ENCODE results near the gene DYNLRB1. TPM values are rescaled to one million over a fixed set of nuclear protein-coding genes. Genes with fewer than 3 reads are reported as not detected.
A peak's percentile ranks its signal among the peaks of the same experiment; 100 is the strongest.
"Not testable (repeated sequence)": the region's sequence is repeated elsewhere in the genome, so short reads cannot be mapped to it uniquely, and the experiment has no call there.

DYNLRB1 gene
- total RNA-seq, 2 experiments from 2014 or later: 88.5 to 93.6 TPM

GRCh38 chr20:34493646-34494045 lies 22.6 kb upstream of the DYNLRB1 start:
- peaks cover 57% of the 10 kb centered on the region for H3K36me3 Mint-ChIP-seq
- H3K27ac Mint-ChIP-seq: no peak overlapping the region
- H3K9me3 Mint-ChIP-seq (ENCODE audit: low read depth): peaks cover 2% of the 10 kb centered on the region

GRCh38 chr20:34495307-34495706 lies 20.9 kb upstream of the DYNLRB1 start:
- CTCF ChIA-PET: no interaction called here
- Mint-ChIP-seq H3K27ac (no peak overlapping the region), H3K9me3 (ENCODE audit: low read depth) (peaks cover 8% of the 10 kb centered on the region), H3K27me3 (no peaks in the 10 kb centered on the region), H3K36me3 (peaks cover 56% of the 10 kb centered on the region), H3K4me3 (no peak overlapping the region), H3K4me1 (peaks cover 10% of the 10 kb centered on the region)
- DNase-seq (no peak), ATAC-seq (no peak)

More at GRCh38 chr20:34493646-34494045, 22.6 kb upstream of the DYNLRB1 start:
- ATAC-seq (no peak), DNase-seq (no peak)
- CTCF ChIA-PET: interaction anchor here (2.7 kb wide), 1 partner anchor 181 kb away, joined by 13 read pairs; no protein-coding TSS in a partner anchor
- H3K27me3 Mint-ChIP-seq: no peaks in the 10 kb centered on the region
- no peak overlapping the region for H3K4me3 Mint-ChIP-seq
- H3K4me1 Mint-ChIP-seq: peaks cover 10% of the 10 kb centered on the region

GRCh38 chr20:34495916-34496315 lies 20.3 kb upstream of the DYNLRB1 start:
- Mint-ChIP-seq H3K27ac (no peak overlapping the region), H3K4me1 (peaks cover 11% of the 10 kb centered on the region), H3K27me3 (no peaks in the 10 kb centered on the region), H3K36me3 (peaks cover 57% of the 10 kb centered on the region), H3K9me3 (ENCODE audit: low read depth) (peaks cover 12% of the 10 kb centered on the region), H3K4me3 (no peak overlapping the region)
- CTCF ChIA-PET: no interaction called here
- ATAC-seq (no peak), DNase-seq (no peak)

- H3K27ac Mint-ChIP-seq, H3K27me3 Mint-ChIP-seq, ATAC-seq, H3K4me3 Mint-ChIP-seq, DNase-seq, H3K4me1 Mint-ChIP-seq: not testable (repeated sequence)
- CTCF ChIA-PET: interaction anchor here (1.2 kb wide), 1 partner anchor 25 kb away, joined by 5 read pairs; no protein-coding TSS in a partner anchor
- H3K9me3 Mint-ChIP-seq (ENCODE audit: low read depth): peaks cover 12% of the 10 kb centered on the region
- H3K36me3 Mint-ChIP-seq: peaks cover 59% of the 10 kb centered on the region
These were observed 18.6 kb upstream of the DYNLRB1 start for GRCh38 chr20:34497596-34497995.

GRCh38 chr20:34500823-34501222 lies 15.4 kb upstream of the DYNLRB1 start:
- H3K4me1 Mint-ChIP-seq: peaks cover 9% of the 10 kb centered on the region

GRCh38 chr20:34506480-34506879 lies 9.7 kb upstream of the DYNLRB1 start:
- H3K27ac Mint-ChIP-seq: no peak overlapping the region
- no peaks in the 10 kb centered on the region for H3K27me3 Mint-ChIP-seq
- ATAC-seq (no peak), DNase-seq (no peak)
- no peaks in the 10 kb centered on the region for H3K9me3 Mint-ChIP-seq (ENCODE audit: low read depth)
- H3K36me3 Mint-ChIP-seq: peaks cover 21% of the 10 kb centered on the region
- no peak overlapping the region for H3K4me3 Mint-ChIP-seq
- H3K4me1 Mint-ChIP-seq: peaks cover 3% of the 10 kb centered on the region
- CTCF ChIA-PET: no interaction called here

More at GRCh38 chr20:34500823-34501222, 15.4 kb upstream of the DYNLRB1 start:
- CTCF ChIA-PET: no interaction called here
- no peak overlapping the region for H3K4me3 Mint-ChIP-seq
- H3K27ac Mint-ChIP-seq: no peak overlapping the region
- H3K36me3 Mint-ChIP-seq: peaks cover 54% of the 10 kb centered on the region
- DNase-seq (no peak), ATAC-seq (no peak)
- peaks cover 12% of the 10 kb centered on the region for H3K9me3 Mint-ChIP-seq (ENCODE audit: low read depth)
- H3K27me3 Mint-ChIP-seq: no peaks in the 10 kb centered on the region

GRCh38 chr20:34507702-34508413 lies 8.4 kb upstream of the DYNLRB1 start:
- CTCF ChIA-PET: no interaction called here
- ATAC-seq: no peak
- H3K27me3 Mint-ChIP-seq: no peaks in the 10 kb centered on the region
- peaks cover 3% of the 10 kb centered on the region for H3K4me1 Mint-ChIP-seq
- DNase-seq: no peak
- H3K4me3 Mint-ChIP-seq: no peak overlapping the region
- peaks cover 17% of the 10 kb centered on the region for H3K36me3 Mint-ChIP-seq
- H3K27ac Mint-ChIP-seq: no peak overlapping the region
- H3K9me3 Mint-ChIP-seq (ENCODE audit: low read depth): no peaks in the 10 kb centered on the region

- Mint-ChIP-seq H3K27me3 (no peaks in the 10 kb centered on the region), H3K36me3 (peaks cover 12% of the 10 kb centered on the region), H3K4me3 (no peak overlapping the region), H3K9me3 (ENCODE audit: low read depth) (no peaks in the 10 kb centered on the region), H3K27ac (no peak overlapping the region), H3K4me1 (peaks cover 15% of the 10 kb centered on the region)
- CTCF ChIA-PET: no interaction called here
- DNase-seq: no peak
- no peak for ATAC-seq
These were observed 5.6 kb upstream of the DYNLRB1 start for GRCh38 chr20:34510575-34510974.

GRCh38 chr20:34511891-34512265 lies 4.3 kb upstream of the DYNLRB1 start:
- no peak for DNase-seq
- Mint-ChIP-seq H3K36me3 (peaks cover 10% of the 10 kb centered on the region), H3K27me3 (no peaks in the 10 kb centered on the region), H3K27ac (no peak overlapping the region), H3K4me1 (peaks cover 15% of the 10 kb centered on the region), H3K4me3 (no peak overlapping the region), H3K9me3 (ENCODE audit: low read depth) (no peaks in the 10 kb centered on the region)
- CTCF ChIA-PET: interaction anchor here (0.8 to 1.6 kb wide), 5 partner anchors 11 to 258 kb away, joined by 3 to 7 read pairs (median 3); no protein-coding TSS in a partner anchor
- no peak for ATAC-seq

GRCh38 chr20:34512266-34512954 lies 3.8 kb upstream of the DYNLRB1 start:
- Mint-ChIP-seq H3K36me3 (peaks cover 10% of the 10 kb centered on the region), H3K9me3 (ENCODE audit: low read depth) (no peaks in the 10 kb centered on the region), H3K4me3 (no peak overlapping the region), H3K27me3 (no peaks in the 10 kb centered on the region), H3K4me1 (peaks cover 15% of the 10 kb centered on the region), H3K27ac (no peak overlapping the region)
- no peak for DNase-seq
- no peak for ATAC-seq
- CTCF ChIA-PET: interaction anchor here (0.8 to 1.6 kb wide), 5 partner anchors 11 to 257 kb away, joined by 3 to 7 read pairs (median 3); no protein-coding TSS in a partner anchor

GRCh38 chr20:34512955-34513419 lies 3.2 kb upstream of the DYNLRB1 start:
- ATAC-seq (no peak), DNase-seq (no peak)
- Mint-ChIP-seq H3K9me3 (ENCODE audit: low read depth) (no peaks in the 10 kb centered on the region), H3K27me3 (no peaks in the 10 kb centered on the region), H3K4me1 (peaks cover 19% of the 10 kb centered on the region), H3K36me3 (peaks cover 5% of the 10 kb centered on the region), H3K27ac (no peak overlapping the region), H3K4me3 (no peak overlapping the region)
- CTCF ChIA-PET: interaction anchor here (0.8 to 1.6 kb wide), 4 partner anchors 10 to 257 kb away, joined by 3 to 7 read pairs (median 4); no protein-coding TSS in a partner anchor

- not testable (repeated sequence) for H3K27ac Mint-ChIP-seq, H3K4me3 Mint-ChIP-seq
- CTCF ChIA-PET: interaction anchor here (0.8 to 7.7 kb wide), 3 partner anchors 73 to 211 kb away, joined by 3 to 110 read pairs (median 4); partner anchors contain the start of gene AHCY
These were observed 2.2 kb upstream of the DYNLRB1 start for GRCh38 chr20:34514034-34514433.

GRCh38 chr20:34514897-34515483 lies 1.2 kb upstream of the DYNLRB1 start:
- Mint-ChIP-seq H3K9me3 (ENCODE audit: low read depth) (no peaks in the 10 kb centered on the region), H3K4me1 (peaks cover 26% of the 10 kb centered on the region), H3K36me3 (peaks cover 13% of the 10 kb centered on the region), H3K4me3 (peak overlapping the region; percentile 96), H3K27me3 (no peaks in the 10 kb centered on the region), H3K27ac (peak overlapping the region; percentile 97)
- CTCF ChIA-PET: interaction anchor here (0.8 to 7.7 kb wide), 13 partner anchors 9 to 795 kb away, joined by 3 to 110 read pairs (median 5); partner anchors contain the start of gene AHCY
- peak; percentile 24 for ATAC-seq
- DNase-seq: no peak

More at GRCh38 chr20:34514034-34514433, 2.2 kb upstream of the DYNLRB1 start:
- not testable (repeated sequence) for DNase-seq; H3K36me3 Mint-ChIP-seq; H3K27me3 Mint-ChIP-seq; ATAC-seq; H3K9me3 Mint-ChIP-seq (ENCODE audit: low read depth)
- peaks cover 27% of the 10 kb centered on the region for H3K4me1 Mint-ChIP-seq

Data from activated CD8-positive, alpha-beta memory T cell treated with anti-CD3 and anti-CD28 coated beads, Interleukin-2, amount 10 ng/mL, durations not matched to agents 7 days and 5 days (primary cell).